Endodermal cell (in vitro differentiated cells): ENCODE measurements around the gene HOATZ. TPM values are rescaled to one million over a fixed set of nuclear protein-coding genes. Genes with fewer than 3 reads are reported as not detected.

Experiments
- DNase-seq: peaks from one replicate; pipeline ENCODE4 v3.0.0-alpha.2; 2017
- H3K27ac ChIP-seq: 2 replicates; pipeline ENCODE4 v1.5.1; 2013; ENCODE audit warnings: mild to moderate bottlenecking, low read depth, low read length, moderate library complexity
- H3K27me3 ChIP-seq: 2 replicates; pipeline ENCODE4 v1.6.1; 2013; ENCODE audit warnings: mild to moderate bottlenecking, low read length, moderate library complexity; ENCODE audit not compliant: insufficient read depth, control insufficient read depth, poor library complexity, severe bottlenecking
- H3K36me3 ChIP-seq: 2 replicates; pipeline ENCODE4 v1.7.0; 2013; ENCODE audit warnings: mild to moderate bottlenecking, low read length, moderate library complexity; ENCODE audit not compliant: control insufficient read depth, insufficient read depth
- H3K4me1 ChIP-seq: one replicate; pipeline ENCODE4 v1.7.0; 2013; ENCODE audit warnings: low read length; ENCODE audit not compliant: control insufficient read depth, insufficient read depth
- H3K4me3 ChIP-seq: 2 replicates; pipeline ENCODE4 v1.5.1; 2013; ENCODE audit warnings: mild to moderate bottlenecking, low read length, moderate library complexity
- H3K9ac ChIP-seq: 2 replicates; pipeline ENCODE4 v1.6.1; 2013; ENCODE audit warnings: mild to moderate bottlenecking, low read length, moderate library complexity; ENCODE audit not compliant: poor library complexity, severe bottlenecking; ENCODE audit errors: extremely low read depth
- H3K9me3 ChIP-seq: 2 replicates; pipeline ENCODE4 v1.6.1; 2013; ENCODE audit warnings: mild to moderate bottlenecking, low read length, moderate library complexity; ENCODE audit not compliant: control insufficient read depth
- H3K27ac Mint-ChIP-seq: 2 replicates; pipeline ENCODE4 v1.8.0; 2020; ENCODE audit warnings: mixed read lengths
- H3K27me3 Mint-ChIP-seq: 2 replicates; pipeline ENCODE4 v1.8.0; 2021; ENCODE audit warnings: mild to moderate bottlenecking, mixed read lengths; ENCODE audit not compliant: insufficient read depth
- H3K36me3 Mint-ChIP-seq: 2 replicates; pipeline ENCODE4 v1.8.0; 2020; ENCODE audit warnings: low read depth, mixed read lengths
- H3K4me1 Mint-ChIP-seq: 2 replicates; pipeline ENCODE4 v1.8.0; 2020; ENCODE audit warnings: mixed read lengths
- H3K4me3 Mint-ChIP-seq: 2 replicates; pipeline ENCODE4 v1.8.0; 2020; ENCODE audit warnings: mild to moderate bottlenecking, moderate library complexity, mixed read lengths
- H3K9me3 Mint-ChIP-seq: 2 replicates; pipeline ENCODE4 v1.8.0; 2020; ENCODE audit warnings: mild to moderate bottlenecking, mixed read lengths
- WGBS, 2 experiments: methylation state at CpG; one replicate each; pipeline versions ENCODE4 v1.1.5 to v1.1.7; 2013; ENCODE audit warnings: missing lambda C conversion rate in 2 of 2, mixed read lengths in 1 of 2; ENCODE audit not compliant: insufficient coverage in 1 of 2, insufficient read length in 1 of 2; 5-methylcytosine and 5-hydroxymethylcytosine counted together
- total RNA-seq, 2 donors: library from RNA; stranded (reverse); fragmentation: NEBNext Ultra II Directional in 1 of 2; extraction: Animal tissue kit (Norgen Biotek cat#: 25700) in 1 of 2; gene quantifications; 2 replicates in 1 of 2; 3 replicates in 1 of 2; pipeline ENCODE4 v1.2.1, GENCODE V29; 2021
- TF ChIP-seq, protein P1 (sequence below): fragments of 200-600 bp; sonication (generic); conservative IDR thresholded peaks from 2 replicates; pipeline ENCODE4 v1.5.0; 2021; ENCODE audit warnings: antibody characterized with exemption, mild to moderate bottlenecking

The HOATZ gene
- total RNA-seq, 2 donors from 2014 or later: 0.89 TPM; not detected in 1

DNA sequence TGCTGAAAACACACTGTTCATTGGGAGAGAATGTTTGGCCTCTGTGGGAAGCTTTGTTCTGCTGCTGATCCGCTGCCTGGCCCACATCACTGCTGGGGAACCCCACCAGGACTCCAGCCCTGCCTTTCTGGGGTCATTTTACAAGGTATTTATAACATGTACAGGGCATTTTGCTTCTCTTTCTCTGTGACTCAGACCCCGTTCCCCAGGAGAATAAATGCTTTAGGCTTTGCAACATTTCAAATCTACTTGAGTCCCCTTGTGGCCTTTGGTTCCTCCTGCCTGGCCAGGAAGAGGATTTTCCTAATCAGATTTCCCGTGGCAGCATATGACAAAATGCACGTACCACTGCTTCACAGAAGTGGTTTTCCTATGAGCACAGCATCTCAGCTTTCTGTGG lies 45.4 kb upstream of the HOATZ start:
- TF ChIP-seq, protein P1, sequence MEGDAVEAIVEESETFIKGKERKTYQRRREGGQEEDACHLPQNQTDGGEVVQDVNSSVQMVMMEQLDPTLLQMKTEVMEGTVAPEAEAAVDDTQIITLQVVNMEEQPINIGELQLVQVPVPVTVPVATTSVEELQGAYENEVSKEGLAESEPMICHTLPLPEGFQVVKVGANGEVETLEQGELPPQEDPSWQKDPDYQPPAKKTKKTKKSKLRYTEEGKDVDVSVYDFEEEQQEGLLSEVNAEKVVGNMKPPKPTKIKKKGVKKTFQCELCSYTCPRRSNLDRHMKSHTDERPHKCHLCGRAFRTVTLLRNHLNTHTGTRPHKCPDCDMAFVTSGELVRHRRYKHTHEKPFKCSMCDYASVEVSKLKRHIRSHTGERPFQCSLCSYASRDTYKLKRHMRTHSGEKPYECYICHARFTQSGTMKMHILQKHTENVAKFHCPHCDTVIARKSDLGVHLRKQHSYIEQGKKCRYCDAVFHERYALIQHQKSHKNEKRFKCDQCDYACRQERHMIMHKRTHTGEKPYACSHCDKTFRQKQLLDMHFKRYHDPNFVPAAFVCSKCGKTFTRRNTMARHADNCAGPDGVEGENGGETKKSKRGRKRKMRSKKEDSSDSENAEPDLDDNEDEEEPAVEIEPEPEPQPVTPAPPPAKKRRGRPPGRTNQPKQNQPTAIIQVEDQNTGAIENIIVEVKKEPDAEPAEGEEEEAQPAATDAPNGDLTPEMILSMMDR: no peak

DNA sequence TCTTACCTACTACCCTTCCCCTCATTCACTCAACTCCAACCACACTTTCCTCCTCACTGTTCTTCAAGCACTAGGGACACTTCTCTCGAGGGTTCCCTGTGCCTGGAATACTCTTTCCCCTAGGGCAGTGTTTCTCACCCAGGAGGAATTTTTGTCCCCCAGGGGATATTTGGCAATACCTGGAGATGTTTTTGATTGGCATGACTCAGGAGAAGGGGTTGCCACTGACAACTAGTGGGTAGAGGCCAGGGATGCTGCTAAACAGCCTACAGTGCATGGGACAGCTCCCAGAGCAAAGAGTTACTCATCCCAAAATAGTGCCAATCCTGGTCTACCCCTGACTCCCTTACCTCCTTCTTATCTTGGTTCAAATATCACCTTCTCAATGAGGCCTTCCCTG lies 42.4 kb upstream of the HOATZ start:
- H3K36me3 Mint-ChIP-seq: no peaks in the 10 kb centered on the region

More for the DNA sequence above, 45.4 kb upstream of the HOATZ start:
- WGBS, 2 experiments: 81 to 93% methylated on average over 3 to 4 of the region's 4 CpGs
- peaks cover under 1% of the 10 kb centered on the region for H3K9me3 ChIP-seq
- no peak overlapping the region for H3K4me3 Mint-ChIP-seq
- H3K9me3 Mint-ChIP-seq: no peaks in the 10 kb centered on the region
- H3K27ac ChIP-seq: no peak overlapping the region
- H3K27me3 Mint-ChIP-seq: peaks cover 30% of the 10 kb centered on the region
- H3K9ac ChIP-seq: no peak overlapping the region
- H3K27ac Mint-ChIP-seq: no peak overlapping the region
- no peaks in the 10 kb centered on the region for H3K4me1 ChIP-seq
- no peaks in the 10 kb centered on the region for H3K36me3 ChIP-seq
- H3K36me3 Mint-ChIP-seq: no peaks in the 10 kb centered on the region
- no peak for DNase-seq
- no peak overlapping the region for H3K4me3 ChIP-seq
- no peaks in the 10 kb centered on the region for H3K4me1 Mint-ChIP-seq
- peaks cover 29% of the 10 kb centered on the region for H3K27me3 ChIP-seq

GRCh38 chr11:111474432-111474831 lies 40.1 kb upstream of the HOATZ start:
- DNase-seq: no peak
- H3K4me3 Mint-ChIP-seq: no peak overlapping the region
- no peaks in the 10 kb centered on the region for H3K4me1 ChIP-seq
- no peak overlapping the region for H3K9ac ChIP-seq
- TF ChIP-seq, protein P1: no peak
- peaks cover 5% of the 10 kb centered on the region for H3K9me3 Mint-ChIP-seq
- H3K27ac ChIP-seq: no peak overlapping the region
- no peaks in the 10 kb centered on the region for H3K36me3 ChIP-seq
- H3K4me3 ChIP-seq: no peak overlapping the region
- H3K27me3 ChIP-seq: peaks cover 7% of the 10 kb centered on the region
- peaks cover 12% of the 10 kb centered on the region for H3K9me3 ChIP-seq
- no peaks in the 10 kb centered on the region for H3K4me1 Mint-ChIP-seq
- H3K36me3 Mint-ChIP-seq: no peaks in the 10 kb centered on the region
- no peak overlapping the region for H3K27ac Mint-ChIP-seq
- peaks cover 12% of the 10 kb centered on the region for H3K27me3 Mint-ChIP-seq

More for the DNA sequence above, 42.4 kb upstream of the HOATZ start:
- H3K27me3 ChIP-seq: peaks cover 13% of the 10 kb centered on the region
- H3K4me1 ChIP-seq: no peaks in the 10 kb centered on the region
- peaks cover 12% of the 10 kb centered on the region for H3K9me3 ChIP-seq
- Mint-ChIP-seq H3K27ac (no peak overlapping the region), H3K4me3 (no peak overlapping the region), H3K4me1 (no peaks in the 10 kb centered on the region), H3K9me3 (peaks cover 5% of the 10 kb centered on the region), H3K27me3 (peaks cover 17% of the 10 kb centered on the region)
- DNase-seq: no peak
- H3K9ac ChIP-seq: no peak overlapping the region
- H3K36me3 ChIP-seq: no peaks in the 10 kb centered on the region
- TF ChIP-seq, protein P1: no peak
- WGBS, 2 experiments: 91% methylated on average over 1 of the region's 1 CpG; no CpG with 5 or more reads in 1 of the 2 experiments
- no peak overlapping the region for H3K27ac ChIP-seq
- H3K4me3 ChIP-seq: no peak overlapping the region
